ENCODE results near the gene KRI1.

DNA sequence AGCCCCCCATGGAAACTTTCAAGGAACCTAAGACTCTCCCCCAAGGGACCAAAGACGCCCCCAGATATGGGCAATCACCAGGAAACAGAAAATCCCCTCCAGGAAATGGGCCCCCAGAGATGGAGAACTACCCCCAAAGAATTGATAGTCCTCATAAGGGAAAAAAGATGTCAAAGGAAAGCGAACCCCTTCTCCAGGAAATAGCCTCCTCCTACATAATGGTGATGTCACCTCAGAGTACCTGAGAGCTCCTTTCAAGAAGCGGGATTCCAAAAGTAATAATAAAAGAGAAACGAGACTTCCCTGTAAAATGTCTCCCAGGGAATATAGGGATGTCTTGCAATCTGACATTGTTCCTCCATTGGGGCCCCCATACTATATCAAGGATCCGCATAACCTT lies 1.8 kb upstream of the KRI1 start:
- TF ChIP-seq CTCF (conservative IDR thresholded peaks at IDR 0.05), result no peak
- TF ChIP-seq EZH2 (IDR thresholded peaks at IDR 0.05; ENCODE audit: low read depth), result no peak
